ENCODE results near the gene CCBE1. TPM values are rescaled to one million over a fixed set of nuclear protein-coding genes. Genes with fewer than 3 reads are reported as not detected.
A peak's percentile ranks its signal among the peaks of the same experiment; 100 is the strongest.
"Not testable (repeated sequence)": the region's sequence is repeated elsewhere in the genome, so short reads cannot be mapped to it uniquely, and the experiment has no call there.

Gene CCBE1
- 6.5 and 15.4 TPM in 2 replicates for total RNA-seq (2014; rRNA removed; shearing (Covaris generic))

DNA sequence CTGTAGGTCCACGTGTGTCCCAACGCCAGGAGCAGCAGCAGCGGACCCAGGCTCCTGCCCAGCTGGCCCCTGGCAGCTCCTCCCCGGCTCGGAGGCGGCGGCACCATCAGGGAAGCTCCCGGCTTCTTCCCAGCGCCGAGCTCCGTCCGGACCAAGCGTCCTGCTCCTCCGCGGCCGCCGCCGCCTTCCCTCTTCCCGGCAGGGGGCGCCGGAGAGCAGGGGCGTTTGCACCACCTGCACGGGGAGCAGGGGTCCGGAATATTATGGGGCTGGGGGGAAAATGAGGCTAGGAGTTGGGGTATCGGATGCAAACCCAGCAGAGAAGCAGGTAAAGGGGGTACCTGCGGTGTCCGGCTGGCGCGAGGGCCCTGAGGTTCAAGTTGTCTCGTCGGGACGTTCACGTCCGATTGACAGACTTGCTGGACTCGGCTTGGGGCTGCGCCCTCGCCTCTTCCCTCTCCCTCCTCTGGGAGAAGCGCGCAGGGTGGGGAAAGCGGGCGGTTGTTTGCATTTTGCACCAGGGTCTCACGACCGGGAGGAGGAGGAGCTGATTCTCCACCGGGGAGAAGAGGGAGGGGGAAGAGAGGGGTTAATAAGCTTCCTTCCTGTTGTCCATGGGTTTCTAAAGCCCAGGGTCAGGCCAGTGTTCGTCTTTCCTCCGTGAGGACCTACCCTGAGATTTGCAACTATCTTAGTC lies at the start of gene CCBE1:
CCBE1 (minus strand) TSS at position 188 of the 697 bp plus-strand sequence.
- peak; percentile 74 for DNase-seq (ENCODE audit: low read depth)

DNA sequence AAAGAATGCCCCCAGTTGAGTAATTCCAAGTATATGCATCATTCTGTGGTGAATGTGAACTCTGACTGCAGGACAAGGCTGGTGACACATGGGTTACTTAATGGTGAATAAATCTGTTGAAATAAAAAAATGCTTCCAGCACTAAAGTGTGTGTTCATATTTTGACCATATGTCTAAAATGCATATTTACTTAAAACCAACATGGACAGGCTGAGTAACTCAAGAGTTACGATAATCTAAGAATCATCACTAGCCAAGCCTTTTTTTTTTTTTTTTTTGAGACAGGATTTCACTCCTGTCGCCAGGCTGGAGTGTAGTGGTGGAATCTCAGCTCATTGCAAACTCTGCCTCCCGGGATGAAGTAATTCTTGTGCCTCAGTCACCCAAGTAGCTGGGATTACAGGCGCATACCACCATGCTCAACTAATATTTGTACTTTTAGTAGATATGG lies 47.1 kb upstream of the CCBE1 start:
- DNase-seq (ENCODE audit: low read depth): peak; percentile 63

DNA sequence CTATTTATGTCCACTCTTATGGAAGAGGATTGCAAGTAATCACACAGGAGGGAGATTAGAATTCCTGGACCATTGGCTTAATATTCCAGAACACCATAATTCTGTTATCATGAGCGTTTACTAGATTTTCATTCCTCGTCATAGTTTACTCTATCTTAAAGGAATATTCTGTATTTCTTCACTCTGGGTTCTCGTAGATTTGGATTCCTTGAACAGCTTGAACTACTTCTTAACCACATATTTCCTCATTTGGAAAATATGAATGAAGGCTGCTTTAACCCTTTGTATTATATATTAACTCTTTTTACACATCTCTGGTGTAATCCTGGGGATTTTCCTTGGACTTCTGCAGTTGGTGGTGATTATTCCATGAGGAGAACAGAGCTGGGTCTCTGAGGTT lies 46.3 kb upstream of the CCBE1 start:
- DNase-seq (ENCODE audit: low read depth): no peak

DNA sequence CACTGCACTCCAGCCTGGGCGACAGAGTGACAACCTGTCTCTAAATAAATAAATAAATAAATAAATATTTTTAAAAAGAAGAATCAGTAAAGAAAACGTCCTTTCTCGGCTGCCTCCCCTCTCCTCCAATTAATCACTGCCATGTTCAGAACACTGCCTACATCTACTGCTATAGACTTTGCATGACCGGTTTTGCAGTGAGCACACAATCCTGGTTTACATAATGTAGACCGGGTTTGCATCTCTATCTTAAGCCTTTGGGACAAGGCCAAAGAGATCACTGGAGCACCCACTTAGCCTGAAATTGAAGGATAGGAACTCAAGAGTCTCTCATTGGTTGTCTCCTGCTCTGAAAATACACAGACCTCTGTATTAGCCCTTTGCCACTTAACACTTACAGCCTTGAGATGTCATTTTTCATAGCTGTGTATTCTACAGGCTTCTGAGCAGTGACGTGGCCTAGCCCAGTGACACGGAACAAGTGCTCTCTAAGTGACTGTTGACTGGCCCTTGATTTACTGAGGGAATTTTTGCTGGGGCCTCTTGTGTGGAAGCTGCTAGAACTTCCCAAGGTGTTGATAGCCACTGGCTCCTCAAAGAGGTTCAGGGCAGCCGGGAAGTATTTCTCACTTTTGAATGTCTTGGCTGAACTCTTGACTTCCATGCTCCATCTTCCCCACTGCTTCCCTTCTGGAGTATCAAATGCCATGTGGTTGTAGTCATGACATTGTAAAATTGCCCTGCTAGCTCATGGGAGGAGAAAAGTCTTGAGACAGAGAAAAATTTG lies 45.3 kb upstream of the CCBE1 start:
- DNase-seq (ENCODE audit: low read depth): no peak

DNA sequence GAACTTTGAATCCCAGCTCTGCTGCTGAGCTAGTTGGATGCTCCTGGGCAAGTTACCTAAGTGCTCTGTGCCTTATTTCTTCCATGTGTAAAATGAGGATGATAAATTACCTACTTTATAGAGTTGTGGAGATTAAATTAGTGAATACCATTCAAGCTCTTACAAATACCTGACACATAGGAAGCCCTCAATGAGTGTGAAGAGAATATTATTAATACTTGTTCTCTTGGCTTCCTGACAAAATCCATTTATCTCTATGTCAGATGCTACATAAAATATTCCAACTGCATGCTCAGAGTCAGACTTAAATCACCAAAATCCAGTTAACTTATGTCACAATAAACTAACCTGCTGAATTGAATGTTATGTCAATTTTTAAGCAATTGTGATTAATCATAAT lies 42.9 kb upstream of the CCBE1 start:
- no peak for DNase-seq (ENCODE audit: low read depth)

DNA sequence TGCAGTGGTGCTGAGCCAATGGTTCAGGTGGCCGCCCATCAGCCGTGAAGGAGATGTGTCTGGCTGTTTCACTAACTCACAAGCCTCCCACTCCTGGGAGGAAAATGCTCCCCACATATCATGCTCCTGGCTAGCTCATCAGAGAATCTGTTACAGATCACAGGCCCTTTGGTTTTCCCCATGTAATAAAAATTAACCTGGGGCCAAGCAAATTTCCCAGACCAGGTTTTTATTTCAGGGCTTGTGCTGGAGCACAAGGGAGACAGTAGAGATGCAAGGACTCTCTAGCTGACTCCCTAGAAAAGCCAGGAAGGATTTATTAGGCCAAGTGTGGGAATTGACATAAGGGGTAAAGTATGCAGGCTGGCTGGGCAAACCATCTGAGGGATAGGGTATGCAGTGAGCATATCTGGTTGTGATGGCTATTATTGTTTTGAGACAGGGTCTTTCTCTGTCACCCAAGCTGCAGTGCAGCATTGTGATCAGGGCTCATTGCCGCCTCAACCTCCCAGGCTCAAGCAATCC lies 40.6 kb upstream of the CCBE1 start:
- no peak for DNase-seq (ENCODE audit: low read depth)

DNA sequence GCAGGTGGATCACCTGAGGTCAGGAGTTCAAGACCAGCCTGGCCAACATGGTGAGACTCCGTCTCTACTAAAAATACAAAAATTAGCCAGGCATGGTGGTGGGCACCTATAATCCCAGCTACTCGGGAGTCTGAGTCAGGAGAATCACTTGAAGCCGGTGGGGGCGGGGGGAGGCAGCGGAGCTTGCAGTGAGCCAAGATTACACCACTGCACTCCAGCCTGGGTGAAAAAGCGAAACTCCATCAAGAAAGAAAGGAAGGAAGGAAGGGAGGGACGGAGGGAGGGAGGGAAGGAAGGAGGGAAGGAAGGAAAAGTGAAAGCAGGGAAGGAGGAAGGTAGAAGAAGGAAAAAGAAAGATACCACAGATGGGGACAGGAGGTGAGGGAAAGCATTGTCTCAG lies 40.1 kb upstream of the CCBE1 start:
- DNase-seq (ENCODE audit: low read depth): not testable (repeated sequence)

DNA sequence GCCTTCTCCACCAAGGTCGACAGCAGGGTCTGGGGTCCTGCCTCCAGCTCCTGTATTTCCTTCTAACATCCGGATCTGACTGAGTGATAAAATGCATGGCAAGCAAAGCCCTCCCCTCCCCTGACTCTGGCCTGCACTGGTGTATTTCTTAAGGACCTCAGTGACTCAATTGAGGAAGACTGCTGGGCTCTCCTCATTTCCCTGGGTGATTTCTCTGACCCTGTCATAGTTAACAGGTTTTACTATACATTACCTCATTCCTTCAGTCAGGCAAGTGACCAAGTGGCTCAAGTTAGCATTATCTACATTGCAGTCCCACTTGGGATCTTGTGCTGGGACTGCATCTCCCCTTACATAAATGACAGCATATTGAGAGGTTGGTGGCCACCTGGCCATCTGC lies 38.8 kb upstream of the CCBE1 start:
- DNase-seq (ENCODE audit: low read depth): no peak

DNA sequence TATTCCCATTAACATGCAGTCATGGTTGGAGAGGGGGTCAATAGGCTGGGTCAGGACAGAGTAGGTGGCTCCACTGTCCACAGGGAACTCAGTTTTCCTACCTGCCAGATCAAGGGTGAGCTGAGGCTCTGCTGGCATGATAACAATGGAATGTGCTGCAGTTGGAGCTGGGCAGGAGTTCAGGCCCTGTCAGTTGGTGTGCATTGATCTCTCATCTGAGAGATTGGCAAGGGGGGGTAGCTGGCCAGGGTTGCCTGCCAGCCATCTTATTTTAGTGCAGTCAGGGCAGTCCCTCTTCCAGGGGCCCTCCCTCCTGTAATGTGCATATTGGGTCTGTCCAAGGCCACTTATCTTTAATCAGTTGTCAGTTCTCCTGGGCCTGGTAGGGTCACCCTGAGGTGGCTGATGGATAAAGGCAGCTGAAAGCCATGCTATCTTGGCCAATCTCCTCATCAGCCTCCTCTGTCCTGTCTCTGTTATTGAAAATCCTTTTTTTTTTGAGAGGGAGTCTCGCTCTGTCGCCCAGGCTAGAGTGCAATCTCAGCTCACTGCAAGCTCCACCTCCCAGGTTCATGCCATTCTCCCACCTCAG lies 38.1 kb upstream of the CCBE1 start:
- no peak for DNase-seq (ENCODE audit: low read depth)

DNA sequence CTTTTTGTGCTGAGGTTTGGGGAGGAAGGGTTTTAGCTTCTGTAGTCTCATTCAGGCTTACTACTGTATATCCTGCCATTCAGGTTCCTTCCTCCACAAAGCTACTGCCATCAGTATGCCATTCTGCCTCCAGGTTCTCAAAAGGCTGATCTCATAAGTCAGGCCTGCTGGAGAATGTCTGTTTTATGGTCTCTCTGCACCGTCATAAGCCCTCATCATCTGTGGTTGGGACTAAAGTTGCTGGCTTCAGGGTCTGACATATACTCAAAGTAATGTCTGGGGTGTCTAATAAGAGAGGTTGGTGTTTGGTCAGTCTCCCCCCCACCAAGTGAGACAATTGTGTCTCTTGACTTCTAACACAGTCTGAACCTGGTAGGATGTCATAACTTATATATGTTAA lies 36.2 kb upstream of the CCBE1 start:
- no peak for DNase-seq (ENCODE audit: low read depth)

DNA sequence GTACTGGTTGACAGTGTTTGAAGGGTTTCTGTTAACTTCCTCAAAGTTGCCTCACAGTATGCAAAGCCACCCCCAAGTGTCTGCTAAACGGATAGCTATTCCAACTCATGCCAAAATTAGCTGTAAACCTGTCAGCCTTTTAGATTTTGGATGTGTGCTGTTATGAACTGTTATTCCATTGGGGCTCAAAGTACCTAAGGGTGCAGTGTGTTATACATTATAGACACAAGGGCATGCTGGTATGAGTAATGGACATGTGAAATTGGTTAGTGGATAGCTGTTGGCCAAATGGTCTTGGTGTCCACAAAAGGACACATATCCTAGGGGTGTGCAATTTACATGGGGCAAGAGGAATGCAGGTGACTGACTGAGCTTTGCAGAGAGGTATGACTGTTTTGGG lies 33.7 kb upstream of the CCBE1 start:
- DNase-seq (ENCODE audit: low read depth): no peak

DNA sequence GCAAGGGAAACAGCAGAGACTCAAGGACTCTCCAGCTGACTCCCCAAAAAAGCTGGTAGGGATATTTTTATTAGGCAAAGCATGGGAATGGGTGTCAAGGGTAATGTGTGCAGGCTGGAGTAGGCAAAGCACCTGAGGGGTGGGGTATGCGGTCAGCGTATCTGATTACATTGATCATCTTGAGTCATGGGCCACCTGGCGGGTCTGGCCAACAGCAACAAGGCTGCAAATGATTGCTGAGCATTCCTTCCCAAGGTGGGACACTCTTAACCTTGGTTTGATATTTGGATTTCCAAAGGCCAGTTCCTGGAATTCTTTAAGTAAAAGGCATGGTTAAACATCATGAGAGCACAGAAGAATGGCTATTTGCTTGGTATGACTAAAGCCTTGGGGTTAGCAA lies 32.6 kb upstream of the CCBE1 start:
- DNase-seq (ENCODE audit: low read depth): no peak

DNA sequence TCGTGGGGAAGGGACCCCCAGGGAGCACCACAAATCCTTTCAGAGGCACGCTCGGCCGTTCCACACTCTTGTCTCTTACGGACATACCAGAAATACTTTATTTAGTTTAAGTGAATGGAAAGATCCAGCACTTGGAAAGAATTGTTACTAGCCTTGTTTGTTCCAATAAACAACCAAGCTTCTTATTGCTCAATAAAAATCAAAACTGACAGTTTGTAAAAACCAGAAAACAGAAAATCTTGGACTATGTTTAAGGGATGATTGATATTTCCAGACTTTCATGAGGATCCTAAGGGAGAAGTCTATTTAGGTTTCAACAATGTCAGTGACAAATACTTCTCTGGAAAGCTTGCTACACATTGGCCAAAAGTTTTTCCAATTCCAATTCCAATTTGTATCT lies 31.6 kb upstream of the CCBE1 start:
- no peak for DNase-seq (ENCODE audit: low read depth)

DNA sequence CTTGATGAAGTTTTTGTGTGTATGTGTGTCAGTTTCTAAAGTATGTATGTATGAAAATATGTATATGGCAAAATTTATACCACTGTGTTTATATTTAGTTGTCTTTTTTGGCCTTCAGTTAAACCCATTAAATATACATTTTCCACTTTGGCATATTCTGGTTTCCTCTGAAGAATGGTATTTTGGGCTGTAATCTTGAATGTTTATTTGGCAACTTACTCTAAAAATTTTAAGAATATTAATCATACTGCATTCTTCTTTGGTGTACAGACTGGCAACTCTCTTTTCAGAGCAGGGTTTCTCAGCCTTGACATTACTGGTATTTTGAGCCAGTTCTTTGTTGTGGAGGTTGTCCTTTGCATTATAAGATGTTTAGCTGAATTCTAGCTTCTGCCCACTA lies 27.9 kb upstream of the CCBE1 start:
- DNase-seq (ENCODE audit: low read depth): no peak

DNA sequence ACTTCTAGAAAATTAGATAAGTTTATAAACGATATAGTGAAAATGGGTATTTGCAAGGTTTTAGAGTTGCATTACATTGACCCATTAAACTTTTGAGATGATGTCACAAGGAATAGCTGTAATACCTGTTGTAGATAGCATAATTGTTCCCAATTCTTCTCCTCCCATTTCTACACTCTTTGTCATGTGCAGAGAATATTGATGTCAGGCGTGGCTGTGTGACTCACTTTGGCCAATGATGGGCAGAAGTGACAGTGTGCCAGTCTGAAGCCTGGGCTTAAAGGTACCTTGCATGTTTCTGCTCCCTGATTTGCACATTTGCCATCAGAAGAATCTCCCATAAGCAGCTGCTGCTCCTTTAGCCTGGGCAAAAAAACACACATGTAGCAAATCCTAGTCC lies 26.9 kb upstream of the CCBE1 start:
- DNase-seq (ENCODE audit: low read depth): no peak

DNA sequence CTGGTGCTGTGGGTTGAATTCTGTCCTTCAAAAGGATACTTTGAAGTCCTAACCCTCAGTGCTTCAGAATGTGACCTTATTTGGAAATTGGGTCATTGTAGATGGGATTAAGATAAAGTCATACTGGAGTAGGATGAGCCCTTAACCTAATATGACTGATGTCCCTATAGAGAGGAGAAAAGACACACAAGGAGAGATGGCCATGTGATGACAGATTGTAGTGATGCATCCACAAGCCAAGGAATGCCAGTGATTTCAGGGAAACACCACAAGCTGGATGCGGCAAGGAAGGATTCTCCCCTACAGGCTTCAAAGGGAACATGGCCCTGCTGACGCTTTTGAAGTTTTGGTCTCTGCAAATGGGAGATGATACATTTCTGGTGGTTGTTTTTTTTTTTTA lies 24.7 kb upstream of the CCBE1 start:
- DNase-seq (ENCODE audit: low read depth): no peak

DNA sequence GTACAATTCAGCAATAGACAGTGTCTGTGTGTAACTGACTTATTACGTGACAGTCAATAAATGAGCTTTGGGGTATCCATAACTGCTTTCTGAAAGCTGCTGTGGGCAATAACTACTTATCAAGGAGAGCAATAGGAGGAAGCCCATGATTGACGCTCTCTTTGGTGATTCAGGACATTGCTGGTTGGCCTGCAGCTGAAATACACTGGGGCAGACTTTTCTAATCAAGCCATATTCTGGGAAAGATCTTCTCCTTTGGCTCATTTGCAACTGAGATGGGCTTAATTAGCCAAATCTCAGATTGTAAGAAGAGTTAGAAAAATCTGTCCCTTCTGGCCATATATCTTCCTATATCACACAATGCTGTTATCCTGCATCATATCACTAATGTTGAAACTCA lies 24.0 kb upstream of the CCBE1 start:
- no peak for DNase-seq (ENCODE audit: low read depth)

DNA sequence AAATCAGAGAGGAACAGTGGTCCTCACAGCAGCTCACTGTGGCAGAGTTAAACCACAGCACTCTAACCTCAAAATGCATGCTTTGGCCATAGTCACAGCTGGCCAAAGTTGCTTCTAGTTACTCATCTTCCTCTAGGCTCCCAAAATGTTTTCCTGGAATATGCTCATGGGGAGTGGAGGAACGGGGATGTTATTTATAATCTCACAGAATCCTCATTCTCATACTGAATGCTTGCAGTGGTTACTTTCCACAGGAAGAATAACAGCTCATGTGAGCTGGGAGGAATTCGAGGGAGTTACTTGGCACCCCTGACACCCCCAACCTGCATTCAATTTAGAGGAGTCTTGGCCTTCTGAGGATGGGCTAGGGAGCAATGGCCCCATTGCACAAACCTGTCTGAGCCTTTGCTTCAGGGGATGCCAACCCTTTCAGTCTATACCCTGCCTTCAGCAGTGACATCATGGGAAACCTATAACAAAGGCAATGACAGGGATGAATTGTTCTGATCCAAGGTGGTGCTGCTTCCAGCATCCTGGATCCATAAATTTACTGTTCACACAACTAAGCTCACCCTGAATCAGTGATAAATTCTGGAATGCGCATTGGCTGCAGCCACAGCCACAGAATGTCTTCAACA lies 22.4 kb upstream of the CCBE1 start:
- peak; percentile 58 for DNase-seq (ENCODE audit: low read depth)

DNA sequence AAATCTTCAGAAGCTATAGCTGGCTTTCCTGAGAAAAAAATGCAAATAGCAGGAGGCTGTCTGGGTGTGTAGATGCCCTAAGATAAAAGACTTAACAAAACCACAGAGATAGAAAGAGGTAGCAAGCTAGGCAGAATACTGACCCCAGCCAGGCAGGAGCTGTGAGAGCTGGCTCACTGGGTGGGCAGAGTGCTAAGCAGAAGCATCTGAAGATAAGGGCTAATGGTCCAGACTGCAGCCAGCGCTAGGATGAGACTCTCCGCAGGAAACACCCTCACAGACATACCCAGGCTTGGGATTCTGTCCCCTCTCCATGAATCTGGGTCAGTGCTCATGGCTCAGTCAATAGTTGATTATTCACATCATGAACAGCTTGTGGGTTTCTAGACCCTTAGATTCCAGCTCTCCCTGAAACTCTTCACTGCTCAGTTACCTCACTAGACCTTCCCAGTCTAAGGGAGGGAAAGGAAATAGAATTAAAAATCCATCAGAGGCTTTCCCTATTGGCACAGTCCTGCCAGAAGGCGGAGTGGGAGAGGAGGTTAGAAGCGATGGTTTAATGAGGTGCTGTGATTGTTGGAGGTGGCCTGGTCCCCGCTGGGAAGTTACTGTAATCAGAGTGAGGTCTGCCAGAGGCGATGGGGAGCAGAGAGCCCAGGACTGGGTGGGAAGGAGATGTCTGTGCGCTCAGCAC lies 21.4 kb upstream of the CCBE1 start:
- DNase-seq (ENCODE audit: low read depth): peak; percentile 14

DNA sequence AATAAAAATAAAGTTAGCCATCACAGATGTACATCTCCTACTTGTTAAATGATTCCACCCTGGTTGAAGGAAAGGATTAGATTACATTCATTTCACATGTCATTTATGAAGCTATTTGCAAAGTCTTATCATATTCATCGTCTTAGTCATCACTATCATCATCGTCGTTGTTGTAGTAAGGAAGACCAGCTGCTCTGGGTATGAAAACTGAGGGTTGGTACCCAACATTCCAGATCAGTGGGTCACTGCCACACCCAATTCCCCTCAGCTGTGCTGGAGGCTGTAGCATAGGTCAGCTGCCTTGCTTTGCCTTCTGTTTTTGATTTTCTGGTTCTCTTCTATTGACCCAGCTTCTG lies 20.9 kb upstream of the CCBE1 start:
- peak; percentile 86 for DNase-seq (ENCODE audit: low read depth)

DNA sequence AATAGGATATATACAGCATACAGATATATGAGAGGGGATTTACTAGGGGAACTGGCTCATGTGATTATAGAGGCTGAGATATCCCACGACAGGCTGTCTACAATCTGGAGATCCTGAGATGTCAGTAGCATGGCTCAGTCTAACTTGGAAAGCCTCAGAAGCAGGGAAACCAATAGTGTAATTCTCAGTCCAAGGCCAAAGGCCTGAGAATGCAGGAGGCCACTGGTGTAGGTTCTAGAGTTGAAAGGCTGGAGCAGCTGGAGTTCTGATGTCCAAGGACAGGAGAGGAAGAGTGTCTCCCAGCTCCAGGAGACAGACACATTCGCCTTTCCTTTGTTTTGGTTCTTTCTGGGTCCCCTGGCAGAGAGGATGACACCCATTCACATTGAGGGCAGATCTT lies 20.1 kb upstream of the CCBE1 start:
- no peak for DNase-seq (ENCODE audit: low read depth)

DNA sequence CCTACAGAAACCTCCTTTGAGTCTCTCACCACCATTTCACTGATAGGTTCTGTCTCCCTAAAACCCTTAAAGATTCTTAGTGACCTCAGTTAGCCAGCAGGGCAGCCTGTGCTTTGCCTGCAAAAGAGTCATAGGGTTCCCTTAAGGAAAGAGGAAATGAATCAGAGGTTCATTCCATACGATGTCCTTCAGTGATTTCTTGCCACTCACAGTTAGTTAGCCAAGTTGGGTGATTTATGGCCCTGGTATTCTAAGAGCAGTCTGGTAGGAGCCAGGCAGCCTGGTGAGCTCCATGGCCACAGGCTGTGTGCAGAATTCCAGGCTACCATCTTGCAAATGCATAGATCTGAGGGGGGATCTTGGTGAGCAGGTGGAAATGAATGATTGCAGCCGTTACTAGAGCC lies 18.7 kb upstream of the CCBE1 start:
- DNase-seq (ENCODE audit: low read depth): peak; percentile 82
